Measurements from ENCODE around the gene JAG1. TPM values are rescaled to one million over a fixed set of nuclear protein-coding genes. Genes with fewer than 3 reads are reported as not detected.

The JAG1 gene
- total and polyA plus RNA-seq, 2 experiments from 2014 or later = 1.2 to 8.4 TPM

GRCh38 chr20:10595985-10596384 lies 77.8 kb downstream of the JAG1 start:
- Histone ChIP-seq H3K9ac (no peak overlapping the region), H3K4me1 (ENCODE audit: insufficient read depth) (peaks cover 52% of the 10 kb centered on the region)
- in situ Hi-C loops (cut with MboI) = no loop called here

GRCh38 chr20:10595266-10595665 lies 78.5 kb downstream of the JAG1 start:
- H3K27me3 ChIP-seq (replicated peaks; ENCODE audit: insufficient read depth) = no peaks in the 10 kb centered on the region
- in situ Hi-C loops (cut with MboI) = no loop called here
- H2AFZ ChIP-seq = no peak overlapping the region
- no peaks in the 10 kb centered on the region for H4K20me1 ChIP-seq (ENCODE audit: insufficient read depth)
- no peak for TF ChIP-seq EZH2 (IDR thresholded peaks at IDR 0.05; ENCODE audit: insufficient read depth, poor library complexity, severe bottlenecking)
- TF ChIP-seq EZH2phosphoT487 (IDR thresholded peaks at IDR 0.05; ENCODE audit: insufficient read depth, low read depth) = no peak
- H3K4me1 ChIP-seq (ENCODE audit: insufficient read depth) = peaks cover 53% of the 10 kb centered on the region
- no peaks in the 10 kb centered on the region for H3K9me3 ChIP-seq (ENCODE audit: low read depth)
- H3K36me3 ChIP-seq (ENCODE audit: low read depth) = no peaks in the 10 kb centered on the region
- H3K79me2 ChIP-seq (ENCODE audit: insufficient read depth) = no peaks in the 10 kb centered on the region
- DNase-seq = no peak
- no peaks in the 10 kb centered on the region for H3K9me2 ChIP-seq (ENCODE audit: insufficient read depth)
- no peak overlapping the region for H3K9ac ChIP-seq
- H3K27ac ChIP-seq = no peak overlapping the region
- H3F3A ChIP-seq (ENCODE audit: insufficient read depth) = peaks cover 34% of the 10 kb centered on the region
- H3K4me3 ChIP-seq = no peak overlapping the region
- 95 to 98% methylated on average over 2 of the region's 2 CpGs for WGBS, 2 experiments (ENCODE audit: low coverage in 1 of 2, low lambda C conversion rate in 2 of 2, missing lambda C conversion rate in 2 of 2)
- no peak overlapping the region for H3K4me2 ChIP-seq (ENCODE audit: unreplicated experiment)

More at GRCh38 chr20:10595985-10596384, 77.8 kb downstream of the JAG1 start:
- no peaks in the 10 kb centered on the region for H3K36me3 ChIP-seq (ENCODE audit: low read depth)
- no peak for TF ChIP-seq EZH2 (IDR thresholded peaks at IDR 0.05; ENCODE audit: insufficient read depth, poor library complexity, severe bottlenecking)
- TF ChIP-seq EZH2phosphoT487 (IDR thresholded peaks at IDR 0.05; ENCODE audit: insufficient read depth, low read depth) = no peak
- H3K4me2 ChIP-seq (ENCODE audit: unreplicated experiment) = peak overlapping the region; percentile 31
- no peak for DNase-seq
- peaks cover 34% of the 10 kb centered on the region for H3F3A ChIP-seq (ENCODE audit: insufficient read depth)
- no peaks in the 10 kb centered on the region for H3K27me3 ChIP-seq (replicated peaks; ENCODE audit: insufficient read depth)
- H3K9me3 ChIP-seq (ENCODE audit: low read depth) = no peaks in the 10 kb centered on the region
- peak overlapping the region; percentile 58 for H3K27ac ChIP-seq
- no peaks in the 10 kb centered on the region for H3K9me2 ChIP-seq (ENCODE audit: insufficient read depth)
- H2AFZ ChIP-seq = no peak overlapping the region
- WGBS, 2 experiments (ENCODE audit: low coverage in 1 of 2, low lambda C conversion rate in 2 of 2, missing lambda C conversion rate in 2 of 2) = 100% methylated on average over 3 of the region's 3 CpGs
- no peaks in the 10 kb centered on the region for H3K79me2 ChIP-seq (ENCODE audit: insufficient read depth)
- H3K4me3 ChIP-seq = no peak overlapping the region
- H4K20me1 ChIP-seq (ENCODE audit: insufficient read depth) = no peaks in the 10 kb centered on the region

- Histone ChIP-seq H3K9ac (no peak overlapping the region), H3K4me1 (ENCODE audit: insufficient read depth) (peaks cover 53% of the 10 kb centered on the region), H3K27ac (no peak overlapping the region), H3K4me3 (no peak overlapping the region), H3K27me3 (replicated peaks; ENCODE audit: insufficient read depth) (no peaks in the 10 kb centered on the region), H3K9me3 (ENCODE audit: low read depth) (no peaks in the 10 kb centered on the region), H3F3A (ENCODE audit: insufficient read depth) (peaks cover 34% of the 10 kb centered on the region), H3K4me2 (ENCODE audit: unreplicated experiment) (no peak overlapping the region), H3K9me2 (ENCODE audit: insufficient read depth) (no peaks in the 10 kb centered on the region), H3K79me2 (ENCODE audit: insufficient read depth) (no peaks in the 10 kb centered on the region), H3K36me3 (ENCODE audit: low read depth) (no peaks in the 10 kb centered on the region), H4K20me1 (ENCODE audit: insufficient read depth) (no peaks in the 10 kb centered on the region), H2AFZ (no peak overlapping the region)
- DNase-seq = no peak
- 65 to 75% methylated on average over 7 of the region's 7 CpGs for WGBS, 2 experiments (ENCODE audit: low coverage in 1 of 2, low lambda C conversion rate in 2 of 2, missing lambda C conversion rate in 2 of 2)
- in situ Hi-C loops (cut with MboI) = no loop called here
- no peak for TF ChIP-seq EZH2 (IDR thresholded peaks at IDR 0.05; ENCODE audit: insufficient read depth, poor library complexity, severe bottlenecking)
- no peak for TF ChIP-seq EZH2phosphoT487 (IDR thresholded peaks at IDR 0.05; ENCODE audit: insufficient read depth, low read depth)
These were observed 79.4 kb downstream of the JAG1 start for GRCh38 chr20:10594296-10594868.

GRCh38 chr20:10591946-10592521 lies 81.8 kb downstream of the JAG1 start:
- Histone ChIP-seq H3K4me3 (no peak overlapping the region), H3K9ac (no peak overlapping the region), H3K27ac (no peak overlapping the region; the same call in 1 of the 2 replicates), H3K79me2 (ENCODE audit: insufficient read depth) (no peaks in the 10 kb centered on the region), H4K20me1 (ENCODE audit: insufficient read depth) (no peaks in the 10 kb centered on the region), H3K9me2 (ENCODE audit: insufficient read depth) (no peaks in the 10 kb centered on the region), H3K36me3 (ENCODE audit: low read depth) (no peaks in the 10 kb centered on the region), H2AFZ (no peak overlapping the region), H3K4me2 (ENCODE audit: unreplicated experiment) (peak overlapping the region; percentile 9), H3F3A (ENCODE audit: insufficient read depth) (peaks cover 14% of the 10 kb centered on the region), H3K27me3 (replicated peaks; ENCODE audit: insufficient read depth) (no peaks in the 10 kb centered on the region), H3K9me3 (ENCODE audit: low read depth) (no peaks in the 10 kb centered on the region), H3K4me1 (ENCODE audit: insufficient read depth) (peaks cover 38% of the 10 kb centered on the region)
- in situ Hi-C loops (cut with MboI) = no loop called here
- no peak for TF ChIP-seq EZH2phosphoT487 (IDR thresholded peaks at IDR 0.05; ENCODE audit: insufficient read depth, low read depth)
- no peak for TF ChIP-seq EZH2 (IDR thresholded peaks at IDR 0.05; ENCODE audit: insufficient read depth, poor library complexity, severe bottlenecking)
- peak; percentile 57 for DNase-seq
- WGBS, 2 experiments (ENCODE audit: low coverage in 1 of 2, low lambda C conversion rate in 2 of 2, missing lambda C conversion rate in 2 of 2) = 14 to 20% methylated on average over 2 of the region's 2 CpGs

All from GM23248 (cell line).